T-helper 17 cell (primary cell): ENCODE results near the gene COL13A1. TPM values are rescaled to one million over a fixed set of nuclear protein-coding genes. Genes with fewer than 3 reads are reported as not detected.

Experiments
- ATAC-seq: fragments of 150-1000 bp; cut with Tn5 transposase; 2 replicates; pipeline ENCODE4 v1.10.0; 2021; ENCODE audit warnings: mild to moderate bottlenecking, moderate library complexity
- DNase-seq, 3 donors: peaks; one replicate each; pipeline versions ENCODE4 v3.0.0 to v3.0.0-alpha.2; 2020 to 2021
- H3K9me3 ChIP-seq: one replicate; pipeline ENCODE4 v1.7.0; 2013; ENCODE audit warnings: low read length, mild to moderate bottlenecking; ENCODE audit not compliant: control insufficient read depth, poor library complexity, severe bottlenecking
- H3K27ac Mint-ChIP-seq: one replicate; pipeline ENCODE4 v1.8.0; 2022; ENCODE audit warnings: mild to moderate bottlenecking, moderate library complexity, mixed read lengths
- H3K27me3 Mint-ChIP-seq: one replicate; pipeline ENCODE4 v1.8.0; 2022; ENCODE audit warnings: mixed read lengths
- H3K36me3 Mint-ChIP-seq: one replicate; pipeline ENCODE4 v1.8.0; 2022; ENCODE audit warnings: low read depth, mixed read lengths
- H3K4me1 Mint-ChIP-seq: one replicate; pipeline ENCODE4 v1.8.0; 2022; ENCODE audit warnings: mild to moderate bottlenecking, mixed read lengths
- H3K4me3 Mint-ChIP-seq: one replicate; pipeline ENCODE4 v1.8.0; 2022; ENCODE audit warnings: mild to moderate bottlenecking, moderate library complexity, mixed read lengths
- total RNA-seq, 4 donors: library from RNA in 2 of 4; stranded (reverse) in 2 of 4; gene quantifications; one replicate each; pipeline ENCODE4 v1.2.3 and lab custom pipeline; 2022 to 2026

Gene COL13A1
- total RNA-seq, 2 donors from 2014 or later, result not detected

GRCh38 chr10:69800665-69801064, 1.0 kb upstream of the COL13A1 start:
- Mint-ChIP-seq H3K27me3 (peaks cover 67% of the 10 kb centered on the region), H3K4me1 (peaks cover 14% of the 10 kb centered on the region), H3K4me3 (peak overlapping the region; percentile 89), H3K36me3 (peaks cover 3% of the 10 kb centered on the region), H3K27ac (no peak overlapping the region)
- H3K9me3 ChIP-seq, result peaks cover 1% of the 10 kb centered on the region
- ATAC-seq, result no peak
- no peak for DNase-seq

- Mint-ChIP-seq H3K36me3 (peaks cover 3% of the 10 kb centered on the region), H3K4me1 (peaks cover 14% of the 10 kb centered on the region), H3K4me3 (peak overlapping the region; percentile 89), H3K27me3 (peaks cover 71% of the 10 kb centered on the region), H3K27ac (no peak overlapping the region)
- DNase-seq, result no peak
- H3K9me3 ChIP-seq, result no peaks in the 10 kb centered on the region
- peak; percentile 47 for ATAC-seq
Measured at GRCh38 chr10:69801094-69801433, 642 bp upstream of the COL13A1 start.

GRCh38 chr10:69802424-69803161, 887 bp downstream of the COL13A1 start:
- ATAC-seq (no peak), DNase-seq (no peak)
- peaks cover 62% of the 10 kb centered on the region for H3K27me3 Mint-ChIP-seq
- peaks cover 3% of the 10 kb centered on the region for H3K36me3 Mint-ChIP-seq
- no peak overlapping the region for H3K27ac Mint-ChIP-seq
- peaks cover 17% of the 10 kb centered on the region for H3K4me1 Mint-ChIP-seq
- H3K9me3 ChIP-seq, result no peaks in the 10 kb centered on the region
- H3K4me3 Mint-ChIP-seq, result no peak overlapping the region

- peaks cover 53% of the 10 kb centered on the region for H3K27me3 Mint-ChIP-seq
- ATAC-seq (no peak), DNase-seq (no peak)
- H3K4me3 Mint-ChIP-seq, result no peak overlapping the region
- peaks cover 14% of the 10 kb centered on the region for H3K4me1 Mint-ChIP-seq
- H3K27ac Mint-ChIP-seq, result no peak overlapping the region
- H3K36me3 Mint-ChIP-seq, result peaks cover 3% of the 10 kb centered on the region
- H3K9me3 ChIP-seq, result no peaks in the 10 kb centered on the region
Measured at GRCh38 chr10:69803809-69804208, 2.1 kb downstream of the COL13A1 start.

- ATAC-seq (no peak), DNase-seq (no peak)
- Mint-ChIP-seq H3K4me1 (peaks cover 13% of the 10 kb centered on the region), H3K27me3 (peaks cover 45% of the 10 kb centered on the region), H3K36me3 (peaks cover 3% of the 10 kb centered on the region), H3K4me3 (no peak overlapping the region), H3K27ac (no peak overlapping the region)
- H3K9me3 ChIP-seq, result no peaks in the 10 kb centered on the region
Measured at GRCh38 chr10:69804775-69805174, 3.1 kb downstream of the COL13A1 start.

GRCh38 chr10:69807122-69807521, 5.4 kb downstream of the COL13A1 start:
- Mint-ChIP-seq H3K36me3 (peaks cover 3% of the 10 kb centered on the region), H3K4me1 (peaks cover 6% of the 10 kb centered on the region), H3K4me3 (no peak overlapping the region), H3K27me3 (peaks cover 29% of the 10 kb centered on the region), H3K27ac (no peak overlapping the region)
- DNase-seq (no peak), ATAC-seq (no peak)
- H3K9me3 ChIP-seq, result no peaks in the 10 kb centered on the region

- DNase-seq (no peak), ATAC-seq (no peak)
- H3K4me3 Mint-ChIP-seq, result no peak overlapping the region
- peaks cover 29% of the 10 kb centered on the region for H3K27me3 Mint-ChIP-seq
- no peak overlapping the region for H3K27ac Mint-ChIP-seq
- H3K9me3 ChIP-seq, result no peaks in the 10 kb centered on the region
- peaks cover 5% of the 10 kb centered on the region for H3K4me1 Mint-ChIP-seq
- H3K36me3 Mint-ChIP-seq, result peaks cover 3% of the 10 kb centered on the region
Measured at GRCh38 chr10:69807696-69808095, 6.0 kb downstream of the COL13A1 start.

GRCh38 chr10:69809318-69809717, 7.6 kb downstream of the COL13A1 start:
- no peak overlapping the region for H3K27ac Mint-ChIP-seq
- H3K9me3 ChIP-seq, result no peaks in the 10 kb centered on the region
- H3K4me1 Mint-ChIP-seq, result peaks cover 5% of the 10 kb centered on the region
- H3K4me3 Mint-ChIP-seq, result no peak overlapping the region
- DNase-seq, result no peak
- ATAC-seq, result no peak
- H3K27me3 Mint-ChIP-seq, result peaks cover 20% of the 10 kb centered on the region
- H3K36me3 Mint-ChIP-seq, result no peaks in the 10 kb centered on the region

GRCh38 chr10:69810097-69810496, 8.4 kb downstream of the COL13A1 start:
- H3K4me3 Mint-ChIP-seq, result no peak overlapping the region
- no peaks in the 10 kb centered on the region for H3K9me3 ChIP-seq
- DNase-seq (no peak), ATAC-seq (no peak)
- peaks cover 12% of the 10 kb centered on the region for H3K27me3 Mint-ChIP-seq
- peaks cover 5% of the 10 kb centered on the region for H3K4me1 Mint-ChIP-seq
- no peaks in the 10 kb centered on the region for H3K36me3 Mint-ChIP-seq
- no peak overlapping the region for H3K27ac Mint-ChIP-seq

- Mint-ChIP-seq H3K27me3 (peaks cover 13% of the 10 kb centered on the region), H3K4me3 (no peak overlapping the region), H3K36me3 (no peaks in the 10 kb centered on the region), H3K27ac (no peak overlapping the region), H3K4me1 (peaks cover 8% of the 10 kb centered on the region)
- H3K9me3 ChIP-seq, result no peaks in the 10 kb centered on the region
- no peak for DNase-seq
- ATAC-seq, result no peak
Measured at GRCh38 chr10:69810675-69811397, 9.1 kb downstream of the COL13A1 start.

GRCh38 chr10:69813632-69814031, 11.9 kb downstream of the COL13A1 start:
- H3K9me3 ChIP-seq, result no peaks in the 10 kb centered on the region
- peaks cover 9% of the 10 kb centered on the region for H3K36me3 Mint-ChIP-seq
- DNase-seq (no peak), ATAC-seq (no peak)
- H3K4me3 Mint-ChIP-seq, result no peak overlapping the region
- no peak overlapping the region for H3K27ac Mint-ChIP-seq
- peaks cover 24% of the 10 kb centered on the region for H3K27me3 Mint-ChIP-seq
- H3K4me1 Mint-ChIP-seq, result peaks cover 14% of the 10 kb centered on the region

GRCh38 chr10:69814251-69814650, 12.5 kb downstream of the COL13A1 start:
- no peak overlapping the region for H3K4me3 Mint-ChIP-seq
- no peaks in the 10 kb centered on the region for H3K9me3 ChIP-seq
- ATAC-seq, result no peak
- no peak for DNase-seq
- peaks cover 14% of the 10 kb centered on the region for H3K4me1 Mint-ChIP-seq
- H3K27me3 Mint-ChIP-seq, result peaks cover 24% of the 10 kb centered on the region
- no peak overlapping the region for H3K27ac Mint-ChIP-seq
- H3K36me3 Mint-ChIP-seq, result peaks cover 9% of the 10 kb centered on the region

GRCh38 chr10:69815104-69815503, 13.4 kb downstream of the COL13A1 start:
- ATAC-seq (no peak), DNase-seq (no peak)
- peaks cover 24% of the 10 kb centered on the region for H3K27me3 Mint-ChIP-seq
- peaks cover 13% of the 10 kb centered on the region for H3K4me1 Mint-ChIP-seq
- H3K9me3 ChIP-seq, result no peaks in the 10 kb centered on the region
- peaks cover 9% of the 10 kb centered on the region for H3K36me3 Mint-ChIP-seq
- no peak overlapping the region for H3K27ac Mint-ChIP-seq
- no peak overlapping the region for H3K4me3 Mint-ChIP-seq

- DNase-seq (no peak), ATAC-seq (no peak)
- no peaks in the 10 kb centered on the region for H3K9me3 ChIP-seq
- Mint-ChIP-seq H3K36me3 (peaks cover 9% of the 10 kb centered on the region), H3K27ac (no peak overlapping the region), H3K27me3 (peaks cover 24% of the 10 kb centered on the region), H3K4me1 (peaks cover 12% of the 10 kb centered on the region), H3K4me3 (no peak overlapping the region)
Measured at GRCh38 chr10:69816521-69816920, 14.8 kb downstream of the COL13A1 start.
